Ascending aorta (tissue), 2 donors: ENCODE data around the gene YOD1. TPM values are rescaled to one million over a fixed set of nuclear protein-coding genes. Genes with fewer than 3 reads are reported as not detected.

Source experiments
- DNase-seq, 2 donors: peaks; one replicate each; pipeline ENCODE4 v3.0.0-alpha.2; 2019; ENCODE audit warnings: low spot score in 2 of 2
- H3K27ac ChIP-seq, 2 donors: fragments of 200-600 bp; sonication (generic); one replicate each; pipeline ENCODE4 v1.5.1; 2016 to 2017; ENCODE audit warnings: mild to moderate bottlenecking in 1 of 2
- H3K27me3 ChIP-seq: fragments of 200-600 bp; sonication (generic); one replicate; pipeline ENCODE4 v1.5.1; 2017
- H3K36me3 ChIP-seq, 2 donors: fragments of 200-600 bp; sonication (generic); one replicate each; pipeline ENCODE4 v1.5.1; 2016
- H3K4me1 ChIP-seq, 2 donors: fragments of 200-600 bp; sonication (generic); one replicate each; pipeline ENCODE4 v1.5.1; 2016 to 2017; ENCODE audit warnings: mild to moderate bottlenecking in 1 of 2
- H3K4me3 ChIP-seq, 2 donors: fragments of 200-600 bp; sonication (generic); one replicate each; pipeline ENCODE4 v1.5.1; 2016 to 2017; ENCODE audit warnings: mild to moderate bottlenecking in 1 of 2
- H3K9me3 ChIP-seq, 2 donors: fragments of 200-600 bp; sonication (generic); one replicate each; pipeline ENCODE4 v1.5.1; 2016
- intact Hi-C: fragments of 100-400 bp; cut with DNase I; formaldehyde crosslinking; loops from one replicate; pipeline ENCODE4 v1.15.1; 2023
- total RNA-seq: library from RNA; depleted of rRNA; stranded (reverse); fragments of >200 nt; gene quantifications from one replicate; pipeline ENCODE4 v1.1.0, GENCODE V29; 2016
- TF ChIP-seq, protein P1 (sequence below), 3 experiments: fragments of 200-600 bp in 2 of 3; fragments of 450-650 bp in 1 of 3; sonication (generic) in 2 of 3; IDR thresholded peaks; one replicate each; pipeline ENCODE4 v1.5.1; 2016 to 2019; ENCODE audit warnings: antibody characterized with exemption in 3 of 3, mild to moderate bottlenecking in 1 of 3, moderate library complexity in 1 of 3

YOD1 gene
- total RNA-seq = 4.0 TPM

DNA sequence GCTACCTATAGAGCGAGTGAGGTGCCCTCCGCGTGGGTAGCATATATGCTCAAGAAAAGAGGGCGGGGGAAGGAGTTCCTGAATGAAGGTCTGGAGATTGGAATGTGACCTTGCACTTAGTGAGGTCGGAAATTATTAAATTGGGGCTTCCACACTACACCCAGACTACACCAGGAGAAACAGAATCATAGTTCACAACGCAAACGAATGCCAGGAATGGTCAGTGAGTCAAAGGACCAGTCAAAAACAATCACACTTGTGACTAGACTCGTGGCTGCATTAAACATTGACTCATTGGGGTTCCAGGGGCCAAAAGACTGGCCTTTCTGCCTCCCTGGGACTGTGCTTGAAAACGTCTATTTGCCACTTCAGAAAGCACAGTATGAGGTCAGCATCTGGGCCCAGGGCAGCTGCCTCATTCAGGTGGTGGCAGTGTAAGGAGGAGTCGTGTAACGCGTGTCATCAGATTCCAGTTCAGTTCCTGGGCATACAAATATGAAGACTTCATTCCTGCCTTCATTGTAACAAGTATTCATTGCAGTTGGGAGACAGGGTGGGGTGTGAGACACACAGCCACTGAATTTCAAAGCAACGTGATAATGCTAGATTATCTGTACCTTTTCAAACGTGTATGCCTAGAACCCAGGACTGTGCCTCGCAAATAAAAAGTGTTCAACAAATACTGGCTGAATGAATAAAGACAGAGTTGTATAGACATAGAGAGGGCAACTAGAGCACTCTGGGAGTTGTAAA lies at the start of gene YOD1:
Gene YOD1, minus strand, starts transcription at position 18 of the 753 bp plus-strand sequence. CDS start 178 bp downstream, outside the sequence.
- Histone ChIP-seq H3K36me3 (peaks cover 12 to 18% of the 10 kb centered on the region in 2 donors), H3K4me3 (peak within 1 kb of the TSS; percentile 79 to 96), H3K27ac (peak within 1 kb of the TSS; percentile 81 to 91), H3K4me1 (peaks cover 9 to 16% of the 10 kb centered on the region in 2 donors), H3K9me3 (no peaks in the 10 kb centered on the region), H3K27me3 (no peaks in the 10 kb centered on the region)
- TF ChIP-seq, protein P1, sequence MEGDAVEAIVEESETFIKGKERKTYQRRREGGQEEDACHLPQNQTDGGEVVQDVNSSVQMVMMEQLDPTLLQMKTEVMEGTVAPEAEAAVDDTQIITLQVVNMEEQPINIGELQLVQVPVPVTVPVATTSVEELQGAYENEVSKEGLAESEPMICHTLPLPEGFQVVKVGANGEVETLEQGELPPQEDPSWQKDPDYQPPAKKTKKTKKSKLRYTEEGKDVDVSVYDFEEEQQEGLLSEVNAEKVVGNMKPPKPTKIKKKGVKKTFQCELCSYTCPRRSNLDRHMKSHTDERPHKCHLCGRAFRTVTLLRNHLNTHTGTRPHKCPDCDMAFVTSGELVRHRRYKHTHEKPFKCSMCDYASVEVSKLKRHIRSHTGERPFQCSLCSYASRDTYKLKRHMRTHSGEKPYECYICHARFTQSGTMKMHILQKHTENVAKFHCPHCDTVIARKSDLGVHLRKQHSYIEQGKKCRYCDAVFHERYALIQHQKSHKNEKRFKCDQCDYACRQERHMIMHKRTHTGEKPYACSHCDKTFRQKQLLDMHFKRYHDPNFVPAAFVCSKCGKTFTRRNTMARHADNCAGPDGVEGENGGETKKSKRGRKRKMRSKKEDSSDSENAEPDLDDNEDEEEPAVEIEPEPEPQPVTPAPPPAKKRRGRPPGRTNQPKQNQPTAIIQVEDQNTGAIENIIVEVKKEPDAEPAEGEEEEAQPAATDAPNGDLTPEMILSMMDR (IDR thresholded peaks at IDR 0.05) = no peak
- intact Hi-C loops = loop anchor here (2.0 to 10.0 kb wide), 6 partner anchors 137 to 1153 kb away; partner anchors contain the start of genes CD46, CD55, DYRK3 and RASSF5
- no peak for DNase-seq

DNA sequence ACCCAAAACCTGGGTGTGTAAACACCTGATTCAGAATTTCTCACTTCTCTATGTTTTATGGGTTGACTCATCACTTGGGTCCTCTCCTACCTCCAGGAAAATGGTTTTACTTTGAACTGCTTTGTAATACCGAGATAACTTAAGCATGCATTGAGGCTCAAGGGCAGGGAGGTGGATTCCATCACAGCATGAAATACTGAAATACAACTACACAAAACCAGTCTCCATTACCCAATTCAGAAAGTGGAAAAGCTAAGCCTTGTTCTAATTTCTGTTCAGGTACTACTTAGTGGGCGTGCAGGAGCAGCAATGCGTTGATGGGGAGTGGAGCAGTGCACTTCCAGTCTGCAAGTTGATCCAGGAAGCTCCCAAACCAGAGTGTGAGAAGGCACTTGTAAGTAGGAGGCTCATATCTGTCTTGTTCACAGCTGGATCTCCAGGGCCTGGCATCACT lies 46.9 kb upstream of the YOD1 start:
- intact Hi-C loops = no loop called here
- H3K36me3 ChIP-seq = no peaks in the 10 kb centered on the region

DNA sequence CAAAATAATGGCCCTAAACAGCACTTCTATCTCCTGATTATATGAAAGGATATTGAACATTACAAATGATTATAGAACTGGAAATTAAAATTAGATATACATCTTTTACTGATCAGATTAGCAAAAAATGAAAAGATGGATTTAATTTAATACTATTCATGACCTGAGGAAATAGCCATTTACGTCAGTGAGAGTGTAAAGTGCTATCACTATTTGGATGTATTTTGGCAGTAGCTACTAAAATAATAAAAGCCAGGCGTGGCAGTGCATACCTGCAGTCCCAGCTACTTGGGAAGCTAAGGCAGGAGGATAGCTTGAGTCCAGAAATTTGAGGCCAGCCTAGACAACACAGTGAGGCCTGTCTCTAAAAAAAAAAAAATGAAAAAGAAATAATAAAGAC lies 42.9 kb upstream of the YOD1 start:
- H3K4me1 ChIP-seq = peaks cover 0 to under 1% of the 10 kb centered on the region in 2 donors
- H3K36me3 ChIP-seq = no peaks in the 10 kb centered on the region
- no peak overlapping the region for H3K27ac ChIP-seq
- H3K4me3 ChIP-seq = no peak overlapping the region
- no peak for DNase-seq
- TF ChIP-seq, protein P1 (IDR thresholded peaks at IDR 0.05) = no peak
- H3K27me3 ChIP-seq = no peaks in the 10 kb centered on the region
- intact Hi-C loops = no loop called here
- H3K9me3 ChIP-seq = no peaks in the 10 kb centered on the region

More for the DNA sequence above, 46.9 kb upstream of the YOD1 start:
- DNase-seq = no peak
- Histone ChIP-seq H3K27me3 (no peaks in the 10 kb centered on the region), H3K9me3 (no peaks in the 10 kb centered on the region), H3K4me1 (no peaks in the 10 kb centered on the region), H3K4me3 (no peak overlapping the region), H3K27ac (no peak overlapping the region)
- TF ChIP-seq, protein P1 (IDR thresholded peaks at IDR 0.05) = no peak

DNA sequence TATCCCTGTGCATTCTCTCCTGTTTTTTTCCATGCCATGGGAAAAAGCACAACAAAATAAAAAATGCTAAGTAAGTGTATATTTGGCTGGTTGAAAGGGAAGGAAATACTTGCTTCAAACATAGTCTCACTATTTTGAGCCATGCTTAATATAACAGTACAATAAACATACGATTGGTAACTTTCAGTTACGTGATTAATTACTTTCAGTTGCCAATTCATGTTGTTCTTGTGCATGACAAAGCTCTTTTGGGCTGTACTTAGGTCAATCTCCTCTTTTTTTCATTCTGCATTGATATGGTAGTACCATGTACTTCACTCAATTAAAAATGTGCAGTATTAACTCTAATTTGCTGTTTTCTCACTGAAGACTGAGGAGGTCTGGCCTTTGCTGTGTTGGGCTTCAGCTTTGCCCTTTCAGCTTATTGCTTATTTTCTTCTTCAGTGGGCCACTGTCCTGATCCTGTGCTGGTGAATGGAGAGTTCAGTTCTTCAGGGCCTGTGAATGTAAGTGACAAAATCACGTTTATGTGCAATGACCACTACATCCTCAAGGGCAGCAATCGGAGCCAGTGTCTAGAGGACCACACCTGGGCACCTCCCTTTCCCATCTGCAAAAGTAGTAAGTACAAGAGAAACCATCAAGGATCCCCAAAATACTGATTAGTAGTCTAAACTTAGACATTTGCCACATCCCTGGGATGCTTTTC lies 40.3 kb upstream of the YOD1 start:
- H3K4me1 ChIP-seq = peaks cover 0 to 2% of the 10 kb centered on the region in 2 donors
- no peaks in the 10 kb centered on the region for H3K36me3 ChIP-seq
- no peak overlapping the region for H3K27ac ChIP-seq
- H3K4me3 ChIP-seq = no peak overlapping the region
- no peaks in the 10 kb centered on the region for H3K27me3 ChIP-seq
- no peak for DNase-seq
- intact Hi-C loops = no loop called here
- TF ChIP-seq, protein P1 (IDR thresholded peaks at IDR 0.05) = no peak
- H3K9me3 ChIP-seq = no peaks in the 10 kb centered on the region

DNA sequence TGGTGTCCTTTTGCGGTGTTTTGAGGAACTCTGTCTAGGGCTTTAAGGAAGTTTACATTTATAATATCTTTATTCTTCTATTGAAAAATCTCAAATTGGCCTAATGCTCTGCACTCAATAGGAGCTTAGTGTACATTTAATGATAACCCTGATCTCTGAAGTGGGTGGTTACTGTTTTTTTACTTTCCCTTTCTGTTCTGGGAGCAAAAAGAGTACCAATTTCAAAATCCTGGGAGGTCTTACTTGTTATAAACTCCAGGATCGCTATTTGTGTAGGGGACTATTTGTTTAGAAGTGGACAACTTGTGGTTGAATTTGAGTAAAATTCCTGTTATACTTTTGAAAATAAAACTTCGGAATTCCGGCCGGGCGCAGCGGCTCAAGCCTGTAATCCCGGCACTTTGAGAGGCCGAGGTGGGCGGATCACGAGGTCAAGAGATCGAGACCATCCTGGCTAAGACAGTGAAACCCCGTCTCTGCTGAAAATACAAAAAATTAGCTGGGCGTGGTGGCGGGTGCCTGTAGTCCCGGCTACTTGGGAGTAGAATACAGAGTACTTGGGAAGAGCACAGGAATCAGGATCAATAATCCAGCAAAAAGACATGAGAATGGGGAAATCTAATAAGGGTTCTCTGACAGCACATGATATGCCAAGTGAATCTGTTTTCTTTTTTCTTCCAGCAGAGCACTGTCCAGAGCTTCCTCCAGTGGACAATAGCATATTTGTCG lies 38.8 kb upstream of the YOD1 start:
- Histone ChIP-seq H3K4me3 (no peak overlapping the region), H3K27me3 (no peaks in the 10 kb centered on the region), H3K27ac (no peak overlapping the region), H3K4me1 (peaks cover 0 to 2% of the 10 kb centered on the region in 2 donors), H3K9me3 (no peaks in the 10 kb centered on the region), H3K36me3 (no peaks in the 10 kb centered on the region)
- intact Hi-C loops = no loop called here
- TF ChIP-seq, protein P1 (IDR thresholded peaks at IDR 0.05) = no peak
- DNase-seq = no peak
